ENCODE data around the gene TAOK1. TPM values are rescaled to one million over a fixed set of nuclear protein-coding genes. Genes with fewer than 3 reads are reported as not detected.

The TAOK1 gene
- total RNA-seq, 1 experiment from 2014 or later: 56.3 TPM

DNA sequence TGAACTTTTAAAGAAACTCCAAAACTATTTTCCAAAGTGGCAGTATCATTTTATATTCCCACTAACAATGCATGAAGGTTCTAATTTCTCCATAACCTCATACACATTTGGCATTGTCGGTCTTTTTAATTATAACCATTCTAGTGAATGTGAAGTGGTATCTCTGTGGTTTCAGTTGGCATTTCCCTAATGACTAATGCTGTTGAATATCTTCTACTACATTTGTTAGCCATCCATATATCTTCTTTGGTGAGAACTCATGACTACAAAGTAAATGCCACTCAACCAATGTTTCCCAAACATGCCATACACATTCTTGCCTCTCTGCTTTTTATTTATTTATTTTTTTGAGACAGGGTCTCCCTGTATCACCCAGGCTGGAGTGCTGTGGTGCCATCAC is 31.7 kb upstream of the TAOK1 start:
- Histone ChIP-seq H2AFZ (ENCODE audit: low read depth, low read length, poor library complexity, severe bottlenecking) (no peak overlapping the region), H3K9ac (ENCODE audit: low read length) (no peak overlapping the region), H3K4me3 (replicated peaks in 1 of 2; ENCODE audit: low read depth in 1 of 2, low read length in 2 of 2) (no peak overlapping the region), H4K20me1 (ENCODE audit: insufficient read depth) (no peaks in the 10 kb centered on the region), H3K27ac (ENCODE audit: low read depth, low read length) (no peak overlapping the region), H3K9me2 (ENCODE audit: insufficient read depth) (no peaks in the 10 kb centered on the region), H3K4me2 (ENCODE audit: low read length) (no peak overlapping the region), H3K79me2 (ENCODE audit: insufficient read depth, low read length) (no peaks in the 10 kb centered on the region), H3K36me3 (ENCODE audit: control insufficient read depth in 1 of 2, insufficient read depth in 2 of 2, low read length in 2 of 2) (no peaks in the 10 kb centered on the region), H3K4me1 (ENCODE audit: control insufficient read depth in 1 of 2, insufficient read depth in 2 of 2, low read length in 2 of 2) (peaks cover 4 to 10% of the 10 kb centered on the region in 2 experiments), H3K9me3 (ENCODE audit: control insufficient read depth in 1 of 2, insufficient read depth in 1 of 2, low read depth in 1 of 2, low read length in 2 of 2) (no peaks in the 10 kb centered on the region), H3K27me3 (ENCODE audit: insufficient read depth, low read length) (no peaks in the 10 kb centered on the region)
- ChIA-PET POLR2A (no interaction called here), RAD21 (ENCODE audit: low non-redundant PET in 1 of 2, low total read pairs in 2 of 2, uncharacterized antibody in 2 of 2, unreplicated experiment in 2 of 2) (no interaction called here), CTCF (interaction anchor here (1.5 kb wide), 1 partner anchor 12 kb away, joined by 5 read pairs; no protein-coding TSS in a partner anchor)
- ATAC-seq (no peak), DNase-seq (ENCODE audit: low read depth, low spot score) (no peak)
- TF ChIP-seq POLR2A (IDR thresholded peaks at IDR 0.05; ENCODE audit: borderline replicate concordance, extremely low read depth, insufficient read depth, insufficient read length) (no peak), ZFX (IDR thresholded peaks at IDR 0.05) (no peak)
- TF ChIP-seq, protein P1, sequence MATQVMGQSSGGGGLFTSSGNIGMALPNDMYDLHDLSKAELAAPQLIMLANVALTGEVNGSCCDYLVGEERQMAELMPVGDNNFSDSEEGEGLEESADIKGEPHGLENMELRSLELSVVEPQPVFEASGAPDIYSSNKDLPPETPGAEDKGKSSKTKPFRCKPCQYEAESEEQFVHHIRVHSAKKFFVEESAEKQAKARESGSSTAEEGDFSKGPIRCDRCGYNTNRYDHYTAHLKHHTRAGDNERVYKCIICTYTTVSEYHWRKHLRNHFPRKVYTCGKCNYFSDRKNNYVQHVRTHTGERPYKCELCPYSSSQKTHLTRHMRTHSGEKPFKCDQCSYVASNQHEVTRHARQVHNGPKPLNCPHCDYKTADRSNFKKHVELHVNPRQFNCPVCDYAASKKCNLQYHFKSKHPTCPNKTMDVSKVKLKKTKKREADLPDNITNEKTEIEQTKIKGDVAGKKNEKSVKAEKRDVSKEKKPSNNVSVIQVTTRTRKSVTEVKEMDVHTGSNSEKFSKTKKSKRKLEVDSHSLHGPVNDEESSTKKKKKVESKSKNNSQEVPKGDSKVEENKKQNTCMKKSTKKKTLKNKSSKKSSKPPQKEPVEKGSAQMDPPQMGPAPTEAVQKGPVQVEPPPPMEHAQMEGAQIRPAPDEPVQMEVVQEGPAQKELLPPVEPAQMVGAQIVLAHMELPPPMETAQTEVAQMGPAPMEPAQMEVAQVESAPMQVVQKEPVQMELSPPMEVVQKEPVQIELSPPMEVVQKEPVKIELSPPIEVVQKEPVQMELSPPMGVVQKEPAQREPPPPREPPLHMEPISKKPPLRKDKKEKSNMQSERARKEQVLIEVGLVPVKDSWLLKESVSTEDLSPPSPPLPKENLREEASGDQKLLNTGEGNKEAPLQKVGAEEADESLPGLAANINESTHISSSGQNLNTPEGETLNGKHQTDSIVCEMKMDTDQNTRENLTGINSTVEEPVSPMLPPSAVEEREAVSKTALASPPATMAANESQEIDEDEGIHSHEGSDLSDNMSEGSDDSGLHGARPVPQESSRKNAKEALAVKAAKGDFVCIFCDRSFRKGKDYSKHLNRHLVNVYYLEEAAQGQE (IDR thresholded peaks at IDR 0.05; ENCODE audit: low read depth): no peak
- TF ChIP-seq, protein P2, sequence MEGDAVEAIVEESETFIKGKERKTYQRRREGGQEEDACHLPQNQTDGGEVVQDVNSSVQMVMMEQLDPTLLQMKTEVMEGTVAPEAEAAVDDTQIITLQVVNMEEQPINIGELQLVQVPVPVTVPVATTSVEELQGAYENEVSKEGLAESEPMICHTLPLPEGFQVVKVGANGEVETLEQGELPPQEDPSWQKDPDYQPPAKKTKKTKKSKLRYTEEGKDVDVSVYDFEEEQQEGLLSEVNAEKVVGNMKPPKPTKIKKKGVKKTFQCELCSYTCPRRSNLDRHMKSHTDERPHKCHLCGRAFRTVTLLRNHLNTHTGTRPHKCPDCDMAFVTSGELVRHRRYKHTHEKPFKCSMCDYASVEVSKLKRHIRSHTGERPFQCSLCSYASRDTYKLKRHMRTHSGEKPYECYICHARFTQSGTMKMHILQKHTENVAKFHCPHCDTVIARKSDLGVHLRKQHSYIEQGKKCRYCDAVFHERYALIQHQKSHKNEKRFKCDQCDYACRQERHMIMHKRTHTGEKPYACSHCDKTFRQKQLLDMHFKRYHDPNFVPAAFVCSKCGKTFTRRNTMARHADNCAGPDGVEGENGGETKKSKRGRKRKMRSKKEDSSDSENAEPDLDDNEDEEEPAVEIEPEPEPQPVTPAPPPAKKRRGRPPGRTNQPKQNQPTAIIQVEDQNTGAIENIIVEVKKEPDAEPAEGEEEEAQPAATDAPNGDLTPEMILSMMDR (IDR thresholded peaks at IDR 0.05 in 2 of 3, conservative IDR thresholded peaks at IDR 0.05 in 1 of 3; ENCODE audit: borderline replicate concordance in 1 of 3, insufficient read depth in 1 of 3, low read depth in 2 of 3, low read length in 2 of 3): no peak
- TF ChIP-seq, protein P3, sequence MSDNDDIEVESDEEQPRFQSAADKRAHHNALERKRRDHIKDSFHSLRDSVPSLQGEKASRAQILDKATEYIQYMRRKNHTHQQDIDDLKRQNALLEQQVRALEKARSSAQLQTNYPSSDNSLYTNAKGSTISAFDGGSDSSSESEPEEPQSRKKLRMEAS (IDR thresholded peaks at IDR 0.05): no peak
- BruUV-seq (replicated peaks): no TSS peak
- intact Hi-C loops (cut with micrococcal nuclease): no loop called here

Measured in HCT116 (cell line).